ENCODE data around the gene RNASEH2C. TPM values are rescaled to one million over a fixed set of nuclear protein-coding genes. Genes with fewer than 3 reads are reported as not detected.
A peak's percentile ranks its signal among the peaks of the same experiment; 100 is the strongest.

RNASEH2C gene
- total RNA-seq, 1 experiment from 2014 or later, result 57.7 TPM

DNA sequence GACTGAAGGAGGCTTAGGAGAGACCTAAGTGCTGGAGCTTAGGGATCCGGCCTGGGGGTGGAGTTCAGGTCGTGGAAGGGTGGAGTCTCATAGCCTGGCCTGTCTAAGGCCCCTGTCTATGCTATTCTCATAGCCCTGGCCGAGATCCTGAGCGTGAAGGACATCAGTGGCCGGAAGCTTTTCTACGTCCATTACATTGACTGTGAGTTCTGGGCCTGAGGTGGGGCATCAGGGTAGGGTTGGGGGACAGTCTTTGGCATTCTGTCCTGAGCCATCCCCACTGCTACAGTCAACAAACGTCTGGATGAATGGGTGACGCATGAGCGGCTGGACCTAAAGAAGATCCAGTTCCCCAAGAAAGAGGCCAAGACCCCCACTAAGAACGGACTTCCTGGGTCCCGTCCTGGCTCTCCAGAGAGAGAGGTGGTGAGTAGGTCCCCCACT lies 7.9 kb downstream of the RNASEH2C start:
- Histone ChIP-seq H3K4me1 (ENCODE audit: insufficient read depth, low read length) (peaks cover 2% of the 10 kb centered on the region; the same call in 1 of the 2 replicates), H4K91ac (ENCODE audit: insufficient read length, low read depth, low read length) (no peak overlapping the region), H3K27me3 (ENCODE audit: insufficient read depth, low read length) (no peaks in the 10 kb centered on the region), H3K79me2 (ENCODE audit: insufficient read depth, low read length) (no peaks in the 10 kb centered on the region), H2BK20ac (ENCODE audit: low read depth, low read length, poor library complexity, severe bottlenecking) (no peak overlapping the region), H2BK120ac (ENCODE audit: low read depth, low read length, poor library complexity, severe bottlenecking) (no peak overlapping the region), H3K4ac (ENCODE audit: low read depth, low read length) (no peak overlapping the region), H4K20me1 (ENCODE audit: control insufficient read depth, insufficient read depth, insufficient read length) (no peaks in the 10 kb centered on the region), H3K18ac (ENCODE audit: insufficient read length, low read depth, low read length) (no peak overlapping the region), H3K9me3 (ENCODE audit: control insufficient read depth, low read depth, low read length) (no peaks in the 10 kb centered on the region), H3K4me2 (ENCODE audit: insufficient read depth, insufficient read length, low read length) (peak overlapping the region; percentile 54), H3K27ac (ENCODE audit: insufficient read length, low read depth, low read length) (no peak overlapping the region), H4K5ac (ENCODE audit: insufficient read length, low read depth, low read length) (no peak overlapping the region), H3T11ph (ENCODE audit: low read length) (no peak overlapping the region), H3K79me1 (ENCODE audit: insufficient read depth, low read depth, low read length, poor library complexity, severe bottlenecking) (no peaks in the 10 kb centered on the region), H4K8ac (replicated peaks; ENCODE audit: insufficient read length, low read depth, low read length) (no peak overlapping the region), H2AK5ac (ENCODE audit: insufficient read length, low read length) (no peak overlapping the region), H3K23me2 (ENCODE audit: insufficient read length, low read depth, low read length, poor library complexity, severe bottlenecking) (no peaks in the 10 kb centered on the region), H3K23ac (ENCODE audit: insufficient read length, low read depth, low read length) (no peak overlapping the region), H2BK15ac (ENCODE audit: low read depth, low read length) (no peak overlapping the region), H3K9ac (ENCODE audit: extremely low read depth, insufficient read length, low read length) (no peak overlapping the region), H2BK5ac (ENCODE audit: insufficient read length, low read length) (no peak overlapping the region), H2BK12ac (ENCODE audit: insufficient read length, low read depth, low read length) (no peak overlapping the region), H2AFZ (ENCODE audit: low read length) (no peak overlapping the region), H3K56ac (ENCODE audit: insufficient read length, low read depth, low read length) (no peak overlapping the region), H3K14ac (ENCODE audit: insufficient read depth, low read length) (no peak overlapping the region)
- no peak for DNase-seq
- peaks cover under 1% of the 10 kb centered on the region for H3K27me3 Mint-ChIP-seq (ENCODE audit: low read depth)
- H3K4me1 Mint-ChIP-seq, result peaks cover 3 to 4% of the 10 kb centered on the region in 2 experiments; a peak in 2 of 4 replicates
- H3K4me3 Mint-ChIP-seq, result peak overlapping the region; percentile 85 to 90
- peaks cover 37 to 50% (median 48%) of the 10 kb centered on the region in 3 experiments for H3K36me3 Mint-ChIP-seq (ENCODE audit: insufficient read depth in 1 of 3, low read depth in 3 of 3)
- H3K9me3 Mint-ChIP-seq, result peaks cover 1 to 3% of the 10 kb centered on the region in 2 experiments; a peak in 3 of 5 replicates
- TF ChIP-seq, protein P1, sequence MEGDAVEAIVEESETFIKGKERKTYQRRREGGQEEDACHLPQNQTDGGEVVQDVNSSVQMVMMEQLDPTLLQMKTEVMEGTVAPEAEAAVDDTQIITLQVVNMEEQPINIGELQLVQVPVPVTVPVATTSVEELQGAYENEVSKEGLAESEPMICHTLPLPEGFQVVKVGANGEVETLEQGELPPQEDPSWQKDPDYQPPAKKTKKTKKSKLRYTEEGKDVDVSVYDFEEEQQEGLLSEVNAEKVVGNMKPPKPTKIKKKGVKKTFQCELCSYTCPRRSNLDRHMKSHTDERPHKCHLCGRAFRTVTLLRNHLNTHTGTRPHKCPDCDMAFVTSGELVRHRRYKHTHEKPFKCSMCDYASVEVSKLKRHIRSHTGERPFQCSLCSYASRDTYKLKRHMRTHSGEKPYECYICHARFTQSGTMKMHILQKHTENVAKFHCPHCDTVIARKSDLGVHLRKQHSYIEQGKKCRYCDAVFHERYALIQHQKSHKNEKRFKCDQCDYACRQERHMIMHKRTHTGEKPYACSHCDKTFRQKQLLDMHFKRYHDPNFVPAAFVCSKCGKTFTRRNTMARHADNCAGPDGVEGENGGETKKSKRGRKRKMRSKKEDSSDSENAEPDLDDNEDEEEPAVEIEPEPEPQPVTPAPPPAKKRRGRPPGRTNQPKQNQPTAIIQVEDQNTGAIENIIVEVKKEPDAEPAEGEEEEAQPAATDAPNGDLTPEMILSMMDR (conservative IDR thresholded peaks at IDR 0.05), result no peak
- peak overlapping the region; percentile 98 to 99 (median 99); a peak in 6 of 7 replicates for H3K27ac Mint-ChIP-seq
- no CpG with 5 or more reads among the region's 11 CpGs for WGBS (ENCODE audit: extremely low coverage, insufficient read length, low lambda C conversion rate)
